Activated CD4-positive, alpha-beta T cell treated with anti-CD3 and anti-CD28 coated beads, Interleukin-2, amount 10 ng/mL, durations not matched to agents 7 days and 5 days (primary cell): ENCODE measurements around the gene BRCA1. TPM values are rescaled to one million over a fixed set of nuclear protein-coding genes. Genes with fewer than 3 reads are reported as not detected.

Experiments used
- CTCF ChIA-PET: fragments of 350-600 bp; sonication (Branson Sonifier 250); formaldehyde crosslinking; loops from one replicate; lab custom pipeline; 2021; ENCODE audit warnings: antibody characterized with exemption; lab: Charles Lee
- POLR2A ChIA-PET: fragments of 350-600 bp; sonication (Branson Sonifier 250); formaldehyde crosslinking; loops from one replicate; lab custom pipeline; 2021; ENCODE audit warnings: antibody characterized with exemption; lab: Charles Lee
- DNase-seq: peaks from one replicate; pipeline ENCODE4 v3.0.0-alpha.2; 2020
- H3K27ac Mint-ChIP-seq: one replicate; pipeline ENCODE4 v1.8.0; 2021; ENCODE audit warnings: mild to moderate bottlenecking, moderate library complexity, mixed read lengths
- H3K27me3 Mint-ChIP-seq: one replicate; pipeline ENCODE4 v1.8.0; 2021; ENCODE audit warnings: mixed read lengths
- H3K36me3 Mint-ChIP-seq: one replicate; pipeline ENCODE4 v1.8.0; 2021; ENCODE audit warnings: low read depth, mixed read lengths
- H3K4me1 Mint-ChIP-seq: one replicate; pipeline ENCODE4 v1.8.0; 2021; ENCODE audit warnings: mixed read lengths
- H3K4me3 Mint-ChIP-seq: one replicate; pipeline ENCODE4 v1.8.0; 2021; ENCODE audit warnings: mild to moderate bottlenecking, moderate library complexity, mixed read lengths
- H3K9me3 Mint-ChIP-seq: one replicate; pipeline ENCODE4 v1.8.0; 2021; ENCODE audit warnings: mixed read lengths
- total RNA-seq, 2 experiments: library from RNA; stranded (reverse); gene quantifications; one replicate each; pipeline ENCODE4 v1.2.3, GENCODE V29; 2021

Gene BRCA1
- total RNA-seq, 2 experiments from 2014 or later, result 67.4 to 76.0 TPM

- Mint-ChIP-seq H3K4me3 (peak overlapping the region; percentile 89), H3K4me1 (peaks cover 37% of the 10 kb centered on the region), H3K9me3 (no peaks in the 10 kb centered on the region), H3K27me3 (no peaks in the 10 kb centered on the region), H3K36me3 (peaks cover 44% of the 10 kb centered on the region), H3K27ac (peak overlapping the region; percentile 99)
- DNase-seq, result no peak
- CTCF ChIA-PET, result interaction anchor here (0.5 to 2.1 kb wide), 4 partner anchors 8 to 50 kb away, joined by 3 to 19 read pairs (median 6); partner anchors contain the start of gene IFI35
- POLR2A ChIA-PET, result interaction anchor here (1.4 kb wide), 1 partner anchor 8 kb away, joined by 3 read pairs; the partner anchor contains the start of gene IFI35
Observed at GRCh38 chr17:42999003-42999525, 126.1 kb downstream of the BRCA1 start.

GRCh38 chr17:42997984-42998938 lies 126.9 kb downstream of the BRCA1 start, which contains the start of gene RPL27:
Gene RPL27, plus strand, starts transcription at chr17:42998419. Its CDS starts 332 bp downstream, at chr17:42998751.
- H3K9me3 Mint-ChIP-seq, result no peaks in the 10 kb centered on the region
- peaks cover 35% of the 10 kb centered on the region for H3K4me1 Mint-ChIP-seq
- H3K27ac Mint-ChIP-seq, result peak within 1 kb of the TSS; percentile 99
- ChIA-PET CTCF (interaction anchor here (0.6 to 2.4 kb wide), 20 partner anchors 9 to 289 kb away, joined by 3 to 19 read pairs (median 4); partner anchors contain the start of genes AOC2, BECN1, IFI35 and PTGES3L), POLR2A (interaction anchor here (0.9 to 1.4 kb wide), 6 partner anchors 9 to 317 kb away, joined by 3 to 6 read pairs (median 3); partner anchors contain the start of gene IFI35)
- peaks cover 38% of the 10 kb centered on the region for H3K36me3 Mint-ChIP-seq
- DNase-seq, result peak; percentile 99
- peak within 1 kb of the TSS; percentile 89 for H3K4me3 Mint-ChIP-seq
- no peaks in the 10 kb centered on the region for H3K27me3 Mint-ChIP-seq

DNA sequence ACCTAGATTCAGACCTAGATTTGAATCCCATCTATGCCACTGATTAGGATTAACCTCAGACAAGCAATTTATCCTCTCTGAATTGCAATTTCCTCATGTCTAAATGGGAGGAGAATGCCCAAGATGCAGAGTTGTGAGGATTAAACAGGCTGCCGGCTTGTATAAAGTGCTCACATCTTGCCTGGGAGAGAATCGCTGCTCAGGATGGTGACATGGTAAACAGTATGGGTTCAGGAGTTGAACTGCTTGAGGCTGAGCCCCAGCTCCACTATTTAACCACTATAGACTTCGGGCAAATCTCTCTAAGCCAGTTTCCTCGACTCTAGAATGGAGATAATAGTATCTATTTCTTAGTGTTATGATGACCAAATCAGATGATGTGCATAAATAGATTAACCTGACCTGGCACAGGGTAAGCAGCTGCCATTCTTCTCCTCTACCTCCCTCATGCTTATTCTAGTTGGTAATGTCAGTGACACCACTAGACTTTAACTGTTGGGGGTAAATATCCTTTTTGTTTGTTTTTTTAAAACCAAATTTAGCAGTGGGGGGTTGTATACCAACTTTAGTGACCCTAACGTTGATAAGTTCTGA lies 127.7 kb downstream of the BRCA1 start:
- DNase-seq, result no peak
- POLR2A ChIA-PET, result interaction anchor here (0.6 to 1.3 kb wide), 6 partner anchors 11 to 318 kb away, joined by 3 to 6 read pairs (median 3); no protein-coding TSS in a partner anchor
- Mint-ChIP-seq H3K36me3 (peaks cover 39% of the 10 kb centered on the region), H3K27me3 (no peaks in the 10 kb centered on the region), H3K27ac (peak overlapping the region; percentile 99), H3K4me1 (peaks cover 35% of the 10 kb centered on the region), H3K4me3 (peak overlapping the region; percentile 89), H3K9me3 (no peaks in the 10 kb centered on the region)
- CTCF ChIA-PET, result interaction anchor here (0.6 to 2.4 kb wide), 21 partner anchors 9 to 289 kb away, joined by 3 to 19 read pairs (median 4); partner anchors contain the start of genes AOC2, BECN1, IFI35 and PTGES3L

Other genes starting within 250 kb of the BRCA1 start
- gene G6PC1, start 224.6 kb downstream of the BRCA1 start, total RNA-seq, result not detected
- 10 to 100 TPM; 31.4 to 43.0 TPM for gene AARSD1, start 160.9 kb downstream of the BRCA1 start, total RNA-seq
- under 1 TPM; 0.12 to 0.22 TPM for gene PTGES3L, start 145.3 kb downstream of the BRCA1 start, total RNA-seq
- 10 to 100 TPM; 13.0 to 14.0 TPM for gene RUNDC1, start 144.8 kb downstream of the BRCA1 start, total RNA-seq
- 1,000 to 10,000 TPM; 1,014 to 1,124 TPM for gene RPL27, start 126.9 kb downstream of the BRCA1 start, total RNA-seq
- 100 to 1,000 TPM; 125 to 137 TPM for gene IFI35, start 118.6 kb downstream of the BRCA1 start, total RNA-seq
- gene VAT1, start 103.0 kb downstream of the BRCA1 start, total RNA-seq, result 10 to 100 TPM; 10.2 to 12.8 TPM
- gene RND2, start 100.1 kb downstream of the BRCA1 start, total RNA-seq, result under 1 TPM in 1 of 2 experiments, not detected in 1; 0.05 TPM
- 10 to 100 TPM; 53.9 to 54.3 TPM for gene NBR1, start 45.9 kb upstream of the BRCA1 start, total RNA-seq
- gene TMEM106A, start 86.5 kb upstream of the BRCA1 start, total RNA-seq, result 10 to 100 TPM; 11.7 to 11.8 TPM
- gene CCDC200, start 103.3 kb upstream of the BRCA1 start, total RNA-seq, result not detected
- gene RNU2-1, start 108.6 kb upstream of the BRCA1 start, total RNA-seq, result 1,000 to 10,000 TPM; 5,823 to 8,052 TPM